Measurements from ENCODE around the gene DPAGT1.

The DPAGT1 gene

DNA sequence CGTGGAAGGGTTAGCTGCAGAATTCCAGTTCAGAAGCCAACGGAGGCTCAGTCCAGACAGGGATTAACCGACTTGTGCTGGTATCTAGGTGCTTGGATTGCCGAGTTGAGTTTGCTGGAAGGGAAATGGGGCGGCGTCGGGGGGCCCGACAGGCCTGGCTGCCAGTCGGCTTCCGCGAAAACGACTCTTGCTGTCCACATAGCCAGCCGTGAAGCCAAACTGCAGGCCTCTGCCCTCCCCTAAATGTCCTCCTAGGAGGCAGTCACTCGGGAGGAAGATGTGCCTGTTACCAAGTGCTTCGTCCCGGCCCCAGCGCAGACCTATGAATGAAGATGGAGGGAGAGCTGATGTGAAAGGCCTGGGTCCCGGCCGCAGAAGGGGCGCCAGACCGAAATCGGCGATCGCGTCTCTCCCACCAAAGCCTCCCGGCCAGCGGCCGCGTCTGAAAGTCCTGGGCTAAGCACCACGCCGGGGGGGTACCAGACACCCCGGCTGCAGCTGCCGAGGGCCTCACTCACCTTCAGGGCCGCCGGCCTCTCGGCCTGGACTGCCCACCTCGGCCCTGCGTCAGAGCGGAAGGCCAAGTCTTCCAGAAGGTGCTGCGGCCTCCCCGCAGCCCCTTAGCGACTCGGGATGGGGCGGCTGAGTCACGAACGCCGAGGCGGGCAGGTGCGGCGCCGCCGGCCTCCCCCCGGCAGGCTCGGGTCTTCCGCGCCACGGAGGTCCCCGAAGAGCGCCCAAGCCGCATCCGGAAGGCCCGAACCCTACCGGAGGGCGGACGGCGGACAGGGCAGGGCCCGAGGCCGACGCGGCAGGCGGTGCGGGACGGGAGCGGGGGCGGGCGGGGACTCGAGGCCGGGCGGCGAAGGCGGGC lies 7.5 kb downstream of the DPAGT1 start:
- peak overlapping the region; percentile 92 for H3K4me3 ChIP-seq
- peak; percentile 80 for DNase-seq (ENCODE audit: low spot score)
- TF ChIP-seq, protein P1, sequence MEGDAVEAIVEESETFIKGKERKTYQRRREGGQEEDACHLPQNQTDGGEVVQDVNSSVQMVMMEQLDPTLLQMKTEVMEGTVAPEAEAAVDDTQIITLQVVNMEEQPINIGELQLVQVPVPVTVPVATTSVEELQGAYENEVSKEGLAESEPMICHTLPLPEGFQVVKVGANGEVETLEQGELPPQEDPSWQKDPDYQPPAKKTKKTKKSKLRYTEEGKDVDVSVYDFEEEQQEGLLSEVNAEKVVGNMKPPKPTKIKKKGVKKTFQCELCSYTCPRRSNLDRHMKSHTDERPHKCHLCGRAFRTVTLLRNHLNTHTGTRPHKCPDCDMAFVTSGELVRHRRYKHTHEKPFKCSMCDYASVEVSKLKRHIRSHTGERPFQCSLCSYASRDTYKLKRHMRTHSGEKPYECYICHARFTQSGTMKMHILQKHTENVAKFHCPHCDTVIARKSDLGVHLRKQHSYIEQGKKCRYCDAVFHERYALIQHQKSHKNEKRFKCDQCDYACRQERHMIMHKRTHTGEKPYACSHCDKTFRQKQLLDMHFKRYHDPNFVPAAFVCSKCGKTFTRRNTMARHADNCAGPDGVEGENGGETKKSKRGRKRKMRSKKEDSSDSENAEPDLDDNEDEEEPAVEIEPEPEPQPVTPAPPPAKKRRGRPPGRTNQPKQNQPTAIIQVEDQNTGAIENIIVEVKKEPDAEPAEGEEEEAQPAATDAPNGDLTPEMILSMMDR (IDR thresholded peaks at IDR 0.05): no peak
- peak overlapping the region; percentile 97 for H3K27ac ChIP-seq

DNA sequence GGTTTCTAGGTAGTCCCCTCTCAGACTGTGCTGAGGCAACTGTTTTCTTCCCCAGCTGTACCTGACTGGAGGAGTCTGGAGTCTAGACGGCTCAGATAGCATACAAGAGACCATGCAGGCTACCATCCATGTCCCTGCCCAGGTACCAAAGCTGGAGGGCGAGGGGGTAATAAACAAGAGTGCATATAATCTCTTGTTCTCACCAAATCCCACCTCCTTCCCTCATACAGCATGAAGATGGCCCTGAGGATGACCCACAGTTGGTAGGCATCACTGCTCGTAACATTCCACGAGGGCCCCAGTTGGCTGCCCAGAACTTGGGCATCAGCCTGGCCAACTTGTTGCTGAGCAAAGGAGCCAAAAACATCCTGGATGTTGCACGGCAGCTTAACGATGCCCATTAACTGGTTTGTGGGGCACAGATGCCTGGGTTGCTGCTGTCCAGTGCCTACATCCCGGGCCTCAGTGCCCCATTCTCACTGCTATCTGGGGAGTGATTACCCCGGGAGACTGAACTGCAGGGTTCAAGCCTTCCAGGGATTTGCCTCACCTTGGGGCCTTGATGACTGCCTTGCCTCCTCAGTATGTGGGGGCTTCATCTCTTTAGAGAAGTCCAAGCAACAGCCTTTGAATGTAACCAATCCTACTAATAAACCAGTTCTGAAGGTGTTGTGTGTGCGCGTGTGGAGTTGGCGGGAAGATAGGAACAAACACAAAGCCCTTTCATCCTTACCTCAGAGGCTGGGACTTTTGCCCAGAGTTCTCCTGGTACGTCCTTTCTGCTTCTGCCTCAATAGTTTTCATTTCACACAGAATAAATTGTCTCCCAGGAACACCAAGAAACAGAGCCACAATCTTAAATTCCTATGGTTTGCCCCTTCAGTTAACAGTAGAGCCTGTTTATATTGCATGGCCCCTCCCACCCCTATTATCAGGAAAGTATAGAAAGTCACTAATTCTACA lies 8.5 kb downstream of the DPAGT1 start:
- peak overlapping the region; percentile 92 for H3K4me3 ChIP-seq
- TF ChIP-seq, protein P1 (IDR thresholded peaks at IDR 0.05): no peak
- H3K27ac ChIP-seq: peak overlapping the region; percentile 47 to 97
- no peak for DNase-seq (ENCODE audit: low spot score)

DNA sequence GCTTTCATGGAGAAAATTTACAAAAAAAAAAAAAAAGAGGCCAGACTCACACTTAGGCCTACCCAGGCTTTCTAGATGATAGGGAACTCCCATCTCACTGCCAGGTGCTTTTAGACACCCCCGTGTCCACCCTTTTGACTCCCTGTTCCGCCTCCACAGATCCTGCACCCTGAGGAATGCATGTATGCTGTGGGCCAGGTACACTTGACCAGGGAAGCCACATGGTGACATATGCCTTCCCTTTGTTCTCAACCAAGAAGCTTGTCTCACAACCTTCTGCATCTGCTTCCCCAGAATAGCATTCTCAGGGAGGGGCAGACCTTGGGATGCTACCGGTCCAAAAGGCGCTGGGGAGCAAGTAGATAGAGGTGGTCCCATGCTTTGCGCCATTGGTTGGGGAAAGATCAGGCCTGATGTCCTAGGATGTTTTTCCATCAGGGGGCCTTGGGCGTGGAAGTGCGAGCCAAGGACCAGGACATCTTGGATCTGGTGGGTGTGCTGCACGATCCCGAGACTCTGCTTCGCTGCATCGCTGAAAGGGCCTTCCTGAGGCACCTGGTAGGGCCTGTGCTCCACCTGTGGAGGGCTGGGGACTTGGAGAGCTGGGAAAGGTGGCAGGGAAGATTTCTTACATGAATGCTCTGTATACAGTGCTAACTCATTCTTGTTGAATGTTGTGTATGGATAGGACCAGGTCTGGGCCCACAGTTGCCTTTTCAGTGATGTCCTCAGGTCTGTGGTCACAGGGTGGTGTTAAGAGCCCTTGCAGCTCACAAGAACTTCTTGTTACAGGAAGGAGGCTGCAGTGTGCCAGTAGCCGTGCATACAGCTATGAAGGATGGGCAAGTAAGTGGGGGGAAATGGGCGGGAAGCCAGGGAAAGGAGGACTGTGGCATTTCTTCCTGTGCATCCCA lies 9.4 kb downstream of the DPAGT1 start:
- Histone ChIP-seq H3K4me3 (peak overlapping the region; percentile 92), H3K27ac (peak overlapping the region in 1 of 2 donors; percentile 47)
- DNase-seq (ENCODE audit: low spot score): no peak
- TF ChIP-seq, protein P1 (IDR thresholded peaks at IDR 0.05): no peak

DNA sequence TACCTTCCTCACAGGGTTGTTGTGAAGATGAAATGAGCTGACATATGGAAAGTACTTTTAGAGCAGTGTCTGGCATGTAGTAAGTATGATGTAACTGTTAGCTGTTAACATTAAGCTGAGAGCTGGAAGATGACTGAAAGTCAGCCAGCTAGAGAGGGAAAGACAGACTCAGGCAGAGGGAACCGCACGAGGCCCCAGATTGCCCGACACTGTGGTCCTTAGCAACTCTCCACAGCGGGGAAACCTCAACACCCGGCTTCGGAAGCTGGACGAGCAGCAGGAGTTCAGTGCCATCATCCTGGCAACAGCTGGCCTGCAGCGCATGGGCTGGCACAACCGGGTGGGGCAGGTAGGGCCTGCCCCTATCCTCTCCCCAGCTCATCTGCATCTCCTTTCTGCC lies 10.5 kb downstream of the DPAGT1 start:
- Histone ChIP-seq H3K4me3 (no peak overlapping the region), H3K27ac (no peak overlapping the region)
- TF ChIP-seq, protein P1 (IDR thresholded peaks at IDR 0.05): no peak
- no peak for DNase-seq (ENCODE audit: low spot score)

DNA sequence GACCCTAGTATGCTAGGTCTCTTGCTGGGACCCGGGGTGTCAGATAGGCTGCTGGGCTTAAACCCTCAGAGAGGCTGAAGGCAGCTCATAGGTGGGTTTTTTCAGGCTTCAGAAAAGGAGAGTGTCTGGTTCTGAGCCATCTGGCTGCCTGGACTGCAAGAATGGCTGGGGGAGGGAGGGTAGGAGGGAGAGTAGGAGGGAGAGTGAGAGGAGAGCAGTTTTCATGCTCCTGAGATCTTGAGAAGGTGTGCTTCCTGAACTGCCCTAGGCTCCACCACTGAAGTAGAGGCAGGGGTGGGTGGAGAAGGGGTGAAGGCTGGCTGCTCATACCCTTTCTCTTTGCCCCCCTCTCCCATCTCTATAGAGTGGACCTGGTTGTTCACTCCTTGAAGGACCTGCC lies 12.3 kb downstream of the DPAGT1 start:
- Histone ChIP-seq H3K27ac (no peak overlapping the region), H3K4me3 (no peak overlapping the region)
- TF ChIP-seq, protein P1 (IDR thresholded peaks at IDR 0.05): no peak
- DNase-seq (ENCODE audit: low spot score): no peak

DNA sequence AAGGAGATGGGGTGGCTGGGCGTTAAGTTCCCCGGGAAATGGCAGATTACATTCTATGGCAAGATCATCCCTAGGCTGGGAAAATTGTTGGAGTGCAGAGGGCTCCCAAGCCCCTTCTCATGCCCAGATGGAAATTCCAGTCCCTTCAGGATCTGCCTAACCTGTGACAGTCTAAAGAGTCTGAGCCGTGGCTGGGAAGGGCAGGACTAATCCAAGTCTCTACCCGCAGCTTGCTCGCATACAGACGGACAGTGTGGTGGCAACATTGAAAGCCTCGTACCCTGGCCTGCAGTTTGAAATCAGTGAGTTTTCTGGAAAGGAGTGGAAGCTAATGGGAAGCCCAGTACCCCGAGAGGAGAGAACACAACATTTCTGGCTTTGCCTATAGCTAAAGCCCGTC lies 13.2 kb downstream of the DPAGT1 start:
- DNase-seq (ENCODE audit: low spot score): no peak
- TF ChIP-seq, protein P1 (IDR thresholded peaks at IDR 0.05): no peak
- H3K27ac ChIP-seq: no peak overlapping the region
- H3K4me3 ChIP-seq: no peak overlapping the region
